NT2/D1 (cell line): ENCODE measurements around the gene GLT1D1.

Source experiments
- DNase-seq: peaks from one replicate; pipeline ENCODE4 v3.0.0-alpha.2; 2011; ENCODE audit warnings: low read depth, low spot score
- H3K27me3 ChIP-seq: 2 replicates; pipeline ENCODE4 v1.6.0; 2011; ENCODE audit warnings: mild to moderate bottlenecking; ENCODE audit not compliant: insufficient read length, insufficient read depth
- H3K36me3 ChIP-seq: 2 replicates; pipeline ENCODE4 v1.6.1; 2011; ENCODE audit warnings: mild to moderate bottlenecking, low read length, mixed read lengths; ENCODE audit not compliant: insufficient read depth, insufficient read length
- H3K4me1 ChIP-seq: 2 replicates; pipeline ENCODE4 v1.5.1; 2011; ENCODE audit not compliant: insufficient read depth, insufficient read length
- H3K4me3 ChIP-seq: 2 replicates; pipeline ENCODE4 v1.5.1; 2011; ENCODE audit warnings: low read depth; ENCODE audit not compliant: insufficient read length
- H3K9ac ChIP-seq: 2 replicates; pipeline ENCODE4 v1.6.0; 2011; ENCODE audit warnings: low read depth; ENCODE audit not compliant: insufficient read length
- H3K9me3 ChIP-seq: 2 replicates; pipeline ENCODE4 v1.5.1; 2011; ENCODE audit warnings: mild to moderate bottlenecking, low read length; ENCODE audit not compliant: insufficient read depth
- SUZ12 ChIP-seq: IDR thresholded peaks from 2 replicates; pipeline ENCODE4 v1.6.1; 2011; ENCODE audit not compliant: insufficient read length, insufficient read depth; ENCODE audit errors: extremely low read depth
- YY1 ChIP-seq: IDR thresholded peaks from 2 replicates; pipeline ENCODE4 v1.6.1; 2011; ENCODE audit not compliant: insufficient read length, insufficient read depth
- ZNF274 ChIP-seq: IDR thresholded peaks from 2 replicates; pipeline ENCODE4 v1.6.1; 2011; ENCODE audit warnings: mild to moderate bottlenecking, low read depth, low read length

Gene GLT1D1

GRCh38 chr12:128932521-128932920, 79.2 kb downstream of the GLT1D1 start:
- TF ChIP-seq SUZ12 (no peak), ZNF274 (no peak), YY1 (no peak)
- Histone ChIP-seq H3K9ac (no peak overlapping the region), H3K4me1 (no peaks in the 10 kb centered on the region), H3K27me3 (no peaks in the 10 kb centered on the region), H3K4me3 (no peak overlapping the region), H3K36me3 (no peaks in the 10 kb centered on the region), H3K9me3 (no peaks in the 10 kb centered on the region)
- no peak for DNase-seq

GRCh38 chr12:128933039-128933438, 79.8 kb downstream of the GLT1D1 start:
- Histone ChIP-seq H3K4me1 (no peaks in the 10 kb centered on the region), H3K4me3 (no peak overlapping the region), H3K9ac (no peak overlapping the region), H3K9me3 (no peaks in the 10 kb centered on the region), H3K36me3 (no peaks in the 10 kb centered on the region), H3K27me3 (no peaks in the 10 kb centered on the region)
- TF ChIP-seq YY1 (no peak), ZNF274 (no peak), SUZ12 (no peak)
- no peak for DNase-seq

GRCh38 chr12:128933926-128934325, 80.6 kb downstream of the GLT1D1 start:
- Histone ChIP-seq H3K36me3 (no peaks in the 10 kb centered on the region), H3K9ac (no peak overlapping the region), H3K4me3 (no peak overlapping the region), H3K4me1 (peaks cover 2% of the 10 kb centered on the region), H3K27me3 (no peaks in the 10 kb centered on the region), H3K9me3 (no peaks in the 10 kb centered on the region)
- no peak for DNase-seq
- TF ChIP-seq ZNF274: no peak
- TF ChIP-seq YY1: no peak
- TF ChIP-seq SUZ12: no peak

GRCh38 chr12:128938886-128939285, 85.6 kb downstream of the GLT1D1 start:
- no peak for DNase-seq
- no peak overlapping the region for H3K4me3 ChIP-seq
- H3K27me3 ChIP-seq: no peaks in the 10 kb centered on the region
- no peak for TF ChIP-seq YY1
- no peaks in the 10 kb centered on the region for H3K36me3 ChIP-seq
- peaks cover 2% of the 10 kb centered on the region for H3K4me1 ChIP-seq
- no peak overlapping the region for H3K9ac ChIP-seq
- no peaks in the 10 kb centered on the region for H3K9me3 ChIP-seq

GRCh38 chr12:128940090-128940888, 87.0 kb downstream of the GLT1D1 start:
- H3K4me1 ChIP-seq: peaks cover 2% of the 10 kb centered on the region
- H3K36me3 ChIP-seq: no peaks in the 10 kb centered on the region
- TF ChIP-seq YY1 (no peak), ZNF274 (no peak)
- peak; percentile 6 for DNase-seq
- no peaks in the 10 kb centered on the region for H3K27me3 ChIP-seq
- no peaks in the 10 kb centered on the region for H3K9me3 ChIP-seq
- H3K9ac ChIP-seq: peak overlapping the region; percentile 17
- no peak overlapping the region for H3K4me3 ChIP-seq

GRCh38 chr12:128940974-128941373, 87.7 kb downstream of the GLT1D1 start:
- no peaks in the 10 kb centered on the region for H3K27me3 ChIP-seq
- no peaks in the 10 kb centered on the region for H3K36me3 ChIP-seq
- peaks cover 2% of the 10 kb centered on the region for H3K4me1 ChIP-seq
- no peak for DNase-seq
- H3K4me3 ChIP-seq: no peak overlapping the region
- TF ChIP-seq ZNF274: no peak
- TF ChIP-seq SUZ12: no peak
- no peak for TF ChIP-seq YY1
- H3K9ac ChIP-seq: no peak overlapping the region
- no peaks in the 10 kb centered on the region for H3K9me3 ChIP-seq

- no peaks in the 10 kb centered on the region for H3K9me3 ChIP-seq
- no peak for DNase-seq
- H3K36me3 ChIP-seq: no peaks in the 10 kb centered on the region
- no peaks in the 10 kb centered on the region for H3K27me3 ChIP-seq
- TF ChIP-seq ZNF274: no peak
- TF ChIP-seq YY1: no peak
- no peak for TF ChIP-seq SUZ12
- no peak overlapping the region for H3K4me3 ChIP-seq
- H3K4me1 ChIP-seq: peaks cover 2% of the 10 kb centered on the region
- H3K9ac ChIP-seq: no peak overlapping the region
Observed at GRCh38 chr12:128942960-128943477, 89.7 kb downstream of the GLT1D1 start.
